Stomach (tissue), 9 donors: ENCODE data around the gene VKORC1. TPM values are rescaled to one million over a fixed set of nuclear protein-coding genes. Genes with fewer than 3 reads are reported as not detected.

Source experiments
- DNase-seq, 2 donors: peaks; one replicate each; pipeline versions ENCODE4 v3.0.0 to v3.0.0-alpha.2; 2013 to 2019
- H3K27ac ChIP-seq, 5 donors: fragments of 200-600 bp in 4 of 5; sonication (generic) in 4 of 5; one replicate each; pipeline ENCODE4 v1.5.1; 2013 to 2019; ENCODE audit warnings: mild to moderate bottlenecking in 1 of 5, moderate library complexity in 1 of 5
- H3K27me3 ChIP-seq, 3 donors: fragments of 200-600 bp; sonication (generic); one replicate each; pipeline ENCODE4 v1.5.1; 2017 to 2019; ENCODE audit warnings: mixed run types in 1 of 3
- H3K36me3 ChIP-seq, 4 donors: fragments of 200-600 bp; sonication (generic); 1 replicate in 3 of 4; 2 replicates in 1 of 4; pipeline ENCODE4 v1.5.1; 2016 to 2019
- H3K4me1 ChIP-seq, 4 donors: fragments of 200-600 bp; sonication (generic); one replicate each; pipeline ENCODE4 v1.5.1; 2016 to 2019
- H3K4me3 ChIP-seq, 4 donors: fragments of 200-600 bp; sonication (generic) in 3 of 4; one replicate each; pipeline ENCODE4 v1.5.1; 2016 to 2019; ENCODE audit warnings: mild to moderate bottlenecking in 1 of 4
- H3K9me3 ChIP-seq, 4 donors: fragments of 200-600 bp; sonication (generic); one replicate each; pipeline ENCODE4 v1.5.1; 2016 to 2019
- CTCF ChIP-seq, 7 experiments: fragments of 450-650 bp in 4 of 7; fragments of 200-600 bp in 3 of 7; sonication (generic) in 3 of 7; IDR thresholded peaks; one replicate each; pipeline ENCODE4 v1.5.1; 2016 to 2019; ENCODE audit warnings: antibody characterized with exemption in 7 of 7, control low read depth in 2 of 7, mild to moderate bottlenecking in 1 of 7
- EP300 ChIP-seq: sonication (generic); formaldehyde crosslinking; IDR thresholded peaks from one replicate; pipeline ENCODE4 v1.6.1; 2017; ENCODE audit warnings: antibody characterized with exemption
- POLR2A ChIP-seq, 4 donors: fragments of 450-650 bp; IDR thresholded peaks; one replicate each; pipeline ENCODE4 v1.6.1; 2016; ENCODE audit warnings: antibody characterized with exemption in 4 of 4, control low read depth in 2 of 4, mild to moderate bottlenecking in 1 of 4, moderate library complexity in 1 of 4
- POLR2AphosphoS5 ChIP-seq, 3 donors: sonication (generic); formaldehyde crosslinking; IDR thresholded peaks; one replicate each; pipeline ENCODE4 v1.6.1; 2016; ENCODE audit warnings: antibody characterized with exemption in 3 of 3
- WGBS, 5 donors: extraction: QIAGEN DNeasy Blood & Tissue Kit in 3 of 5; methylation state at CpG; one replicate each; pipeline versions ENCODE4 v1.1.5 to v1.1.7; 2013 to 2018; 5-methylcytosine and 5-hydroxymethylcytosine counted together
- intact Hi-C: fragments of 100-400 bp; cut with DNase I; formaldehyde crosslinking; loops from one replicate; pipeline ENCODE4 v1.15.1; 2023; ENCODE audit warnings: low total_unique reads
- polyA plus RNA-seq, 3 donors: library from polyadenylated mRNA; stranded (reverse); fragments of 200-250 nt; gene quantifications; one replicate each; pipeline ENCODE4 v1.2.3, GENCODE V29; 2013
- total RNA-seq, 5 donors: library from RNA; depleted of rRNA; stranded (reverse); fragments of >200 nt; gene quantifications; one replicate each; pipeline versions ENCODE4 v1.1.0 to v1.2.3, GENCODE V29; 2014 to 2016
- donor health status: healthy with polysubstance abuse.
- donor health status: Bipolar disorder and iron deficiency.
- donor health status: healthy.

The VKORC1 gene
- total and polyA plus RNA-seq, 8 donors, result 20.1 to 191 (median 58.0) TPM

DNA sequence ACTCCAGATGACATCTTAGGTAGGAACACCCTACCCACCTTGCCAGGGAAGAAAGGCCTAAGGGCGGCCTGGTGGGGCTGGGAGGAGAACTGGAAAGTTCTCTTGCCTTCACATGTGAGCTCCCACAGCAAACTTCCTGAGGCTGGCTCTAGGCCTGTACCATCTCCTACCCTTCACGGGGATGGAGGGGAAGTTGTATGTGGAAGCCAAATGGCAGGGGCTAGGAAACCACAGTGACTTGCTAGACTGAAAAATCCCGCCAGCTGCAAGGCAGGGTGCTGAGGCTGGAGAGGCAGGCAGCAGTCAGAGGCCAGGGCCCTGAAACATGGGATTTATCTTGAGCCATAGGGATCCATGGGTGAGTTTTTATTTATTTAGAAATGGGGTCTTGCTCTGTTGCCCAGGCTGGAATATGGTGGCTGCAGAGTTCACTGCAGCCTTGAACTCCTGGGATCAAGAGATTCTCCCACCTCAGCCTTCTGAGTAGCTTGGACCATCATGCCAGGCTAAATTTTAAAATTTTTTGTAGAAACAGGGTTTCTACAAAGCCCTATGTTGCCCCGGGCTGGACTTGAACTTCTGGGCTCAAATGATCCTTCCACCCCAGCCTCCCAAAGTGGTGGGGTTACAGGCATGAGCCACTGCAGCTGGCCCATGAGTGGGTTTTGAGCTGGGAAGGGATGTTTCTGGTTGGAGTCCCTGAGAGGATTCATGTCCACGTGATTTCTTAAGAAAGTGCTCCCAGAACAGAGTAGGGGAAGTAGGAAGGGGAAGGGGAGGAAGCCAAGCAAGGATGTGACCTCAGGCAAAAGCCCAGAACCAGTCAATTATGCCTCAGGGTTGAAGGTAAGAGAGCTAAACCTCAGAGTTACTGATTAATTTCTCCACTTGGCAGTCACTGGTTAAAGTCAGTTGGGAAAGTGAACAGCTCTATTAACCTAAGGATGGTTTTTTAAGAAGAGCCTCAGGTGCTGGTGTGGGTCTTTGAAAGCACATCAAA lies 18.8 kb upstream of the VKORC1 start:
- WGBS, 5 donors, result 49 to 61% (median 54%) methylated on average over 5 of the region's 5 CpGs
- no peak for TF ChIP-seq EP300
- TF ChIP-seq POLR2A (IDR thresholded peaks at IDR 0.05), result no peak
- no peak for TF ChIP-seq CTCF (IDR thresholded peaks at IDR 0.05)
- no peak for TF ChIP-seq POLR2AphosphoS5 (IDR thresholded peaks at IDR 0.05)
- intact Hi-C loops, result no loop called here
- Histone ChIP-seq H3K4me1 (peaks cover 46 to 68% (median 56%) of the 10 kb centered on the region in 4 donors), H3K9me3 (no peaks in the 10 kb centered on the region), H3K36me3 (peaks cover 35 to 41% (median 38%) of the 10 kb centered on the region in 4 donors), H3K27ac (peak overlapping the region; percentile 55 to 83 (median 74)), H3K27me3 (no peaks in the 10 kb centered on the region), H3K4me3 (no peak overlapping the region)
- no peak for DNase-seq

DNA sequence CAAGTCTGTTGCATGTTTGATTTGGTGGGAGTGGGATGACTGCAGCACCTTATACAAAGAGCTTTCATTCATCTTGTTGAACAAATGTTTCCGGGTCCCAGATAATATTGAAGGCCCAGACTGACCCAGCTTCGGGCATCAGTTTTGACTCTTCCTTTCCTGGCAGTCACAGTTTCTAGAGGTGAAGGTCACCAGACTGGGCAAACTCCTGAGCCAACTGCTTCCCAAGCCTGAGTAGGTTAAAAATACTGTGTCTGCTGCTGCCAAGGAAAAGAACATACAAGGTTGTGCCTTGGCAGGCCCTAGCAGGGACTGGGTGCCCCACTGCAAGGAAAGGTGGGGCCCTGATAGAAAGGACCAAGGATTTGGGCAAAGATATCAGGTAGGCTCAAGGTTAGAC lies 18.1 kb upstream of the VKORC1 start:
- H3K27ac ChIP-seq, result peak overlapping the region; percentile 55 to 83 (median 74)
- H3K36me3 ChIP-seq, result peaks cover 35 to 41% (median 38%) of the 10 kb centered on the region in 4 donors
- no peaks in the 10 kb centered on the region for H3K9me3 ChIP-seq
- H3K4me1 ChIP-seq, result peaks cover 42 to 66% (median 57%) of the 10 kb centered on the region in 4 donors
- WGBS, 5 donors, result 18 to 66% (median 28%) methylated on average over 2 of the region's 2 CpGs
- no peaks in the 10 kb centered on the region for H3K27me3 ChIP-seq
- intact Hi-C loops, result no loop called here
- H3K4me3 ChIP-seq, result no peak overlapping the region
- TF ChIP-seq POLR2A (IDR thresholded peaks at IDR 0.05) (no peak), CTCF (IDR thresholded peaks at IDR 0.05) (no peak), EP300 (no peak)
- DNase-seq, result no peak

- H3K27ac ChIP-seq, result peak overlapping the region; percentile 55 to 83 (median 74)
- 89 to 92% (median 92%) methylated on average over 18 to 23 of the region's 23 CpGs for WGBS, 5 donors
- H3K36me3 ChIP-seq, result peaks cover 35 to 41% (median 38%) of the 10 kb centered on the region in 4 donors
- no peaks in the 10 kb centered on the region for H3K27me3 ChIP-seq
- H3K9me3 ChIP-seq, result no peaks in the 10 kb centered on the region
- TF ChIP-seq EP300, result no peak
- no peak for DNase-seq
- H3K4me3 ChIP-seq, result no peak overlapping the region
- H3K4me1 ChIP-seq, result peaks cover 41 to 67% (median 55%) of the 10 kb centered on the region in 4 donors
- intact Hi-C loops, result no loop called here
Observed at GRCh38 chr16:31111881-31112466, 17.4 kb upstream of the VKORC1 start.

DNA sequence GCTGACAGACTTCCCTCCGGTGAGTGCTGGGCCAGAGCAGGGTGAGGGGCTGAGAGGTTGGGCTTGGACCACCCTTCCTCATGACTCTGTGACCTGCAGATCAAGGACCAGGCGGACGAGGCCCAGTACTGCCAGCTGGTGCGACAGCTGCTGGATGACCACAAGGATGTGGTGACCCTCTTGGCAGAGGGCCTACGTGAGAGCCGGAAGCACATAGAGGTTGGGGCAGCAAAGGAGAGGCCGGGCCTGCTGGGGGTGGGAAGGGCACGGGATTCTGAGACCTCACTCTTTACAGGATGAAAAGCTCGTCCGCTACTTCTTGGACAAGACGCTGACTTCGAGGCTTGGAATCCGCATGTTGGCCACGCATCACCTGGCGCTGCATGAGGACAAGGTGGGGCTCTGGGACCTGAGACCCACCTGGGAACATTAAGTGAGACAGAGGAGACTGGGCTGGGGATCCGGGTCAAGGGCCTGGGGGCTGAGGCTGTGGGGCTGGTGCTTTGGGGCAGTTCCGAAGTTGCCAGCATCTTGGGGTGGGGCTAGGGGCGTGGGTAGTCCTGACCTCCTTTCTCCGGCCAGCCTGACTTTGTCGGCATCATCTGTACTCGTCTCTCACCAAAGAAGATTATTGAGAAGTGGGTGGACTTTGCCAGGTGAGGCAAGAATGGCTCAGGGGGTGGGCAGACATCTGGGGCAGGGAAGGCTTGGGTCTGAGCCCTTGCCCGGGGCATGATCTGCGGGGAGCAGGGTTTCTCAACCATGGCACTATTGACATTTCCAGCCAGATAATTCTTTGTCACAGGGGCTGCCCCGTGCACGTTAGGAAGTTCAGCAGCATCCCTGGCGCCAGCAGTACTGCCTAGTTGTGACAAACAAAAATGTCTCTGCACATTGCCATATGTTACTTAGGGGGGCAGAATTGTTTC lies 15.8 kb upstream of the VKORC1 start:
- peak overlapping the region in 1 of 5 donors; percentile 1 for H3K27ac ChIP-seq
- H3K4me1 ChIP-seq, result peaks cover 41 to 68% (median 55%) of the 10 kb centered on the region in 4 donors
- intact Hi-C loops, result no loop called here

More for the DNA sequence above, 15.8 kb upstream of the VKORC1 start:
- peaks cover 35 to 41% (median 38%) of the 10 kb centered on the region in 4 donors for H3K36me3 ChIP-seq
- DNase-seq, result peak in 1 of 2 donors; percentile 6
- 82 to 89% (median 85%) methylated on average over 23 to 26 of the region's 26 CpGs for WGBS, 5 donors
- H3K4me3 ChIP-seq, result peak overlapping the region in 1 of 4 donors; percentile 3
- H3K27me3 ChIP-seq, result no peaks in the 10 kb centered on the region
- no peaks in the 10 kb centered on the region for H3K9me3 ChIP-seq
- TF ChIP-seq EP300 (no peak), POLR2A (IDR thresholded peaks at IDR 0.05) (no peak), CTCF (IDR thresholded peaks at IDR 0.05) (no peak), POLR2AphosphoS5 (IDR thresholded peaks at IDR 0.05) (no peak)
